Memory B cell (primary cell): ENCODE results near the gene GNB1.

Experiments
- ATAC-seq: fragments of 150-1000 bp; cut with Tn5 transposase; 2 replicates; pipeline ENCODE4 v1.10.0; 2021; ENCODE audit warnings: low read depth, mild to moderate bottlenecking, moderate library complexity
- DNase-seq, 2 donors: peaks; one replicate each; pipeline ENCODE4 v3.0.0; 2022; ENCODE audit warnings: low spot score in 2 of 2
- H3K27ac Mint-ChIP-seq: one replicate; pipeline ENCODE4 v1.8.0; 2022; ENCODE audit warnings: mild to moderate bottlenecking, moderate library complexity, mixed read lengths
- H3K27me3 Mint-ChIP-seq: one replicate; pipeline ENCODE4 v1.8.0; 2022; ENCODE audit warnings: mixed read lengths
- H3K36me3 Mint-ChIP-seq: one replicate; pipeline ENCODE4 v1.8.0; 2022; ENCODE audit warnings: mild to moderate bottlenecking, mixed read lengths
- H3K4me1 Mint-ChIP-seq: one replicate; pipeline ENCODE4 v1.8.0; 2022; ENCODE audit warnings: mixed read lengths
- H3K4me3 Mint-ChIP-seq: one replicate; pipeline ENCODE4 v1.8.0; 2022; ENCODE audit warnings: mild to moderate bottlenecking, moderate library complexity, mixed read lengths
- H3K9me3 Mint-ChIP-seq: one replicate; pipeline ENCODE4 v1.8.0; 2022; ENCODE audit warnings: mixed read lengths

The GNB1 gene

GRCh38 chr1:1780598-1781525 is 110.0 kb downstream of the GNB1 start:
- Mint-ChIP-seq H3K27me3 (no peaks in the 10 kb centered on the region), H3K4me3 (peak overlapping the region; percentile 87), H3K9me3 (no peaks in the 10 kb centered on the region), H3K36me3 (peaks cover 2% of the 10 kb centered on the region), H3K27ac (peak overlapping the region; percentile 95), H3K4me1 (peaks cover 41% of the 10 kb centered on the region)
- peak in 1 of 2 donors; percentile 20 for DNase-seq
- no peak for ATAC-seq

GRCh38 chr1:1779691-1780597 is 110.9 kb downstream of the GNB1 start:
- H3K27ac Mint-ChIP-seq: peak overlapping the region; percentile 95
- no peaks in the 10 kb centered on the region for H3K9me3 Mint-ChIP-seq
- peaks cover 50% of the 10 kb centered on the region for H3K4me1 Mint-ChIP-seq
- ATAC-seq (peak; percentile 38), DNase-seq (peak; percentile 52 to 56)
- peaks cover 2% of the 10 kb centered on the region for H3K36me3 Mint-ChIP-seq
- no peaks in the 10 kb centered on the region for H3K27me3 Mint-ChIP-seq
- peak overlapping the region; percentile 87 for H3K4me3 Mint-ChIP-seq

- ATAC-seq: no peak
- H3K36me3 Mint-ChIP-seq: peaks cover 2% of the 10 kb centered on the region
- H3K9me3 Mint-ChIP-seq: no peaks in the 10 kb centered on the region
- peaks cover 50% of the 10 kb centered on the region for H3K4me1 Mint-ChIP-seq
- peak overlapping the region; percentile 87 for H3K4me3 Mint-ChIP-seq
- peak overlapping the region; percentile 95 for H3K27ac Mint-ChIP-seq
- no peak for DNase-seq
- no peaks in the 10 kb centered on the region for H3K27me3 Mint-ChIP-seq
Observed at GRCh38 chr1:1779320-1779675, 111.6 kb downstream of the GNB1 start.

- ATAC-seq (peak; percentile 77), DNase-seq (peak; percentile 93 to 97)
- Mint-ChIP-seq H3K27me3 (no peaks in the 10 kb centered on the region), H3K27ac (peak overlapping the region; percentile 95), H3K36me3 (peaks cover 2% of the 10 kb centered on the region), H3K4me3 (peak overlapping the region; percentile 87), H3K9me3 (no peaks in the 10 kb centered on the region), H3K4me1 (peaks cover 50% of the 10 kb centered on the region)
Observed at GRCh38 chr1:1778663-1779319, 112.1 kb downstream of the GNB1 start.

GRCh38 chr1:1777950-1778662 is 112.8 kb downstream of the GNB1 start, which contains the start of gene NADK:
TSS of gene NADK (minus strand) at chr1:1778470. CDS start at chr1:1765406, 13,064 bp downstream.
- peak within 1 kb of the TSS; percentile 95 for H3K27ac Mint-ChIP-seq
- H3K9me3 Mint-ChIP-seq: no peaks in the 10 kb centered on the region
- H3K36me3 Mint-ChIP-seq: peaks cover 2% of the 10 kb centered on the region
- peak within 1 kb of the TSS; percentile 87 for H3K4me3 Mint-ChIP-seq
- peak; percentile 41 for ATAC-seq
- DNase-seq: peak; percentile 73 to 82
- peaks cover 48% of the 10 kb centered on the region for H3K4me1 Mint-ChIP-seq
- no peaks in the 10 kb centered on the region for H3K27me3 Mint-ChIP-seq

- Mint-ChIP-seq H3K36me3 (peaks cover 2% of the 10 kb centered on the region), H3K4me1 (peaks cover 45% of the 10 kb centered on the region), H3K27ac (peak overlapping the region; percentile 93), H3K27me3 (no peaks in the 10 kb centered on the region), H3K4me3 (peak overlapping the region; percentile 81), H3K9me3 (no peaks in the 10 kb centered on the region)
- no peak for ATAC-seq
- DNase-seq: no peak
Observed at GRCh38 chr1:1777583-1777899, 113.3 kb downstream of the GNB1 start.

GRCh38 chr1:1776672-1777582 is 114.0 kb downstream of the GNB1 start:
- Mint-ChIP-seq H3K4me3 (peak overlapping the region; percentile 81), H3K4me1 (peaks cover 45% of the 10 kb centered on the region), H3K36me3 (peaks cover 4% of the 10 kb centered on the region), H3K9me3 (no peaks in the 10 kb centered on the region), H3K27me3 (no peaks in the 10 kb centered on the region), H3K27ac (peak overlapping the region; percentile 93)
- ATAC-seq (no peak), DNase-seq (no peak)

- no peaks in the 10 kb centered on the region for H3K9me3 Mint-ChIP-seq
- ATAC-seq (no peak), DNase-seq (peak in 1 of 2 donors; percentile 28)
- H3K27ac Mint-ChIP-seq: peak overlapping the region; percentile 82
- H3K4me1 Mint-ChIP-seq: peaks cover 39% of the 10 kb centered on the region
- peaks cover 11% of the 10 kb centered on the region for H3K36me3 Mint-ChIP-seq
- no peaks in the 10 kb centered on the region for H3K27me3 Mint-ChIP-seq
- H3K4me3 Mint-ChIP-seq: peak overlapping the region; percentile 75
Observed at GRCh38 chr1:1775327-1776226, 115.3 kb downstream of the GNB1 start.

- Mint-ChIP-seq H3K27ac (no peak overlapping the region), H3K4me3 (no peak overlapping the region), H3K36me3 (peaks cover 16% of the 10 kb centered on the region)
Observed at GRCh38 chr1:1773874-1774273, 117.0 kb downstream of the GNB1 start.

GRCh38 chr1:1771096-1771495 is 119.8 kb downstream of the GNB1 start:
- Mint-ChIP-seq H3K27ac (no peak overlapping the region), H3K36me3 (peaks cover 18% of the 10 kb centered on the region)

More at GRCh38 chr1:1773874-1774273, 117.0 kb downstream of the GNB1 start:
- no peak for ATAC-seq
- no peak for DNase-seq
- H3K9me3 Mint-ChIP-seq: peaks cover 1% of the 10 kb centered on the region
- no peaks in the 10 kb centered on the region for H3K27me3 Mint-ChIP-seq
- H3K4me1 Mint-ChIP-seq: peaks cover 29% of the 10 kb centered on the region

GRCh38 chr1:1770102-1770501 is 120.8 kb downstream of the GNB1 start:
- H3K4me1 Mint-ChIP-seq: peaks cover 11% of the 10 kb centered on the region
- H3K4me3 Mint-ChIP-seq: no peak overlapping the region
- H3K36me3 Mint-ChIP-seq: peaks cover 16% of the 10 kb centered on the region
- no peaks in the 10 kb centered on the region for H3K27me3 Mint-ChIP-seq
- no peak for DNase-seq
- no peak for ATAC-seq
- H3K27ac Mint-ChIP-seq: no peak overlapping the region
- peaks cover 1% of the 10 kb centered on the region for H3K9me3 Mint-ChIP-seq

More at GRCh38 chr1:1771096-1771495, 119.8 kb downstream of the GNB1 start:
- Mint-ChIP-seq H3K4me1 (peaks cover 21% of the 10 kb centered on the region), H3K4me3 (no peak overlapping the region), H3K27me3 (no peaks in the 10 kb centered on the region), H3K9me3 (peaks cover 1% of the 10 kb centered on the region)
- DNase-seq (no peak), ATAC-seq (no peak)
